NT2/D1 (cell line): ENCODE measurements around the gene PLCH1.

Experiments
- DNase-seq: peaks from one replicate; pipeline ENCODE4 v3.0.0-alpha.2; 2011; ENCODE audit warnings: low read depth, low spot score
- H3K27me3 ChIP-seq: 2 replicates; pipeline ENCODE4 v1.6.0; 2011; ENCODE audit warnings: mild to moderate bottlenecking; ENCODE audit not compliant: insufficient read length, insufficient read depth
- H3K36me3 ChIP-seq: 2 replicates; pipeline ENCODE4 v1.6.1; 2011; ENCODE audit warnings: mild to moderate bottlenecking, low read length, mixed read lengths; ENCODE audit not compliant: insufficient read depth, insufficient read length
- H3K4me1 ChIP-seq: 2 replicates; pipeline ENCODE4 v1.5.1; 2011; ENCODE audit not compliant: insufficient read depth, insufficient read length
- H3K4me3 ChIP-seq: 2 replicates; pipeline ENCODE4 v1.5.1; 2011; ENCODE audit warnings: low read depth; ENCODE audit not compliant: insufficient read length
- H3K9ac ChIP-seq: 2 replicates; pipeline ENCODE4 v1.6.0; 2011; ENCODE audit warnings: low read depth; ENCODE audit not compliant: insufficient read length
- H3K9me3 ChIP-seq: 2 replicates; pipeline ENCODE4 v1.5.1; 2011; ENCODE audit warnings: mild to moderate bottlenecking, low read length; ENCODE audit not compliant: insufficient read depth
- SUZ12 ChIP-seq: IDR thresholded peaks from 2 replicates; pipeline ENCODE4 v1.6.1; 2011; ENCODE audit not compliant: insufficient read length, insufficient read depth; ENCODE audit errors: extremely low read depth
- YY1 ChIP-seq: IDR thresholded peaks from 2 replicates; pipeline ENCODE4 v1.6.1; 2011; ENCODE audit not compliant: insufficient read length, insufficient read depth
- ZNF274 ChIP-seq: IDR thresholded peaks from 2 replicates; pipeline ENCODE4 v1.6.1; 2011; ENCODE audit warnings: mild to moderate bottlenecking, low read depth, low read length

Gene PLCH1

GRCh38 chr3:155608228-155608920, 136.5 kb downstream of the PLCH1 start:
- no peak overlapping the region for H3K4me3 ChIP-seq
- no peak overlapping the region for H3K9ac ChIP-seq
- no peak for DNase-seq
- no peaks in the 10 kb centered on the region for H3K4me1 ChIP-seq
- no peaks in the 10 kb centered on the region for H3K36me3 ChIP-seq
- H3K9me3 ChIP-seq, result peaks cover 6% of the 10 kb centered on the region; the same call in 1 of the 2 replicates
- TF ChIP-seq YY1 (peak; percentile 39), SUZ12 (no peak), ZNF274 (no peak)
- no peaks in the 10 kb centered on the region for H3K27me3 ChIP-seq

- H3K9me3 ChIP-seq, result peaks cover 6% of the 10 kb centered on the region; the same call in 1 of the 2 replicates
- no peak for DNase-seq
- no peak overlapping the region for H3K9ac ChIP-seq
- no peaks in the 10 kb centered on the region for H3K27me3 ChIP-seq
- H3K4me1 ChIP-seq, result no peaks in the 10 kb centered on the region
- H3K4me3 ChIP-seq, result no peak overlapping the region
- TF ChIP-seq YY1, result no peak
- no peak for TF ChIP-seq ZNF274
- no peak for TF ChIP-seq SUZ12
- no peaks in the 10 kb centered on the region for H3K36me3 ChIP-seq
These were observed 137.1 kb downstream of the PLCH1 start for GRCh38 chr3:155607761-155608160.

GRCh38 chr3:155605571-155605970, 139.3 kb downstream of the PLCH1 start:
- no peak overlapping the region for H3K4me3 ChIP-seq
- no peaks in the 10 kb centered on the region for H3K27me3 ChIP-seq
- no peak for DNase-seq
- no peak overlapping the region for H3K9ac ChIP-seq
- H3K4me1 ChIP-seq, result no peaks in the 10 kb centered on the region
- TF ChIP-seq YY1 (no peak), SUZ12 (no peak), ZNF274 (no peak)
- H3K9me3 ChIP-seq, result peaks cover 6% of the 10 kb centered on the region; the same call in 1 of the 2 replicates
- H3K36me3 ChIP-seq, result no peaks in the 10 kb centered on the region

DNA sequence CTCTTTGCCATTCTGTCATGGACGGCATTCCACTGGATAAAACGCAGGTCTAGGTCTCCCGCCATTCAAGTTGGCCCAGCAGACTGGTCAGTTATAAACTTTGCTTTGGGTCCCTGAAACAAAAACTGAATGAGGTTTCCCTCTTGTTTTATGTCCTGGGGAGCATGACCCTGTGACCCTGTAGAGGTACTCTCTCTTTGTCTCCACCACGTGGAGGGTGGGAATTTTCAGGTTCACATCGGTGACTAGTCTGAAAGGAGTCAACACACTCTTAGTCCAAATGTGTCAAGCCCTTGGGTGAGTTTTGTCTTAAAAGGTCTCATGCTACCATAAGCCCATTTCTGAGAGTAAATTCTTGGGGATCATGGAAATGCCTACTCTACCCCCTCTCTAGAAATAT, 139.9 kb downstream of the PLCH1 start:
- Histone ChIP-seq H3K36me3 (no peaks in the 10 kb centered on the region), H3K4me1 (no peaks in the 10 kb centered on the region), H3K9me3 (peaks cover 6% of the 10 kb centered on the region; the same call in 1 of the 2 replicates), H3K4me3 (no peak overlapping the region), H3K27me3 (no peaks in the 10 kb centered on the region), H3K9ac (no peak overlapping the region)
- no peak for TF ChIP-seq SUZ12
- TF ChIP-seq YY1, result no peak
- TF ChIP-seq ZNF274, result no peak
- no peak for DNase-seq

DNA sequence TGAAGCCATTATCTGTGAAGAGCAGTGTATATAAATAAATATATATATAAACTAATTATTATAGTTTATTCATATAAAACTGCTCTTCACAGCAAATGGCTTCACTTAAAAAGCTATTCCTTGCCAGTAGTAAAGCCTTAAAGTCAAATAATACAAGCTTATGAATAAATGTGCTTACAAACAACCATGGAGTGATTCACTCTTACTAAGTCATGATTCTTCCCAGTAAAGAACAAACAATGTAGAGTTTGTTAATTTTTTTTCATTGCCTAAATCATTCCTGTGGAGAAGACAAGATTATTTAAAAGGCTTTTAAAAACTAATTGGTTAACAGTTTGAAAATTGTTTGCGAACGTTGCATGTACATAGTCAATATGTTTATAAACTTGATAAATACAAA, 140.7 kb downstream of the PLCH1 start:
- DNase-seq, result no peak
- no peak overlapping the region for H3K9ac ChIP-seq
- H3K27me3 ChIP-seq, result no peaks in the 10 kb centered on the region
- no peaks in the 10 kb centered on the region for H3K36me3 ChIP-seq
- TF ChIP-seq SUZ12 (no peak), ZNF274 (no peak), YY1 (no peak)
- H3K9me3 ChIP-seq, result no peaks in the 10 kb centered on the region
- H3K4me1 ChIP-seq, result no peaks in the 10 kb centered on the region
- H3K4me3 ChIP-seq, result no peak overlapping the region

- Histone ChIP-seq H3K9ac (no peak overlapping the region), H3K4me1 (no peaks in the 10 kb centered on the region), H3K4me3 (no peak overlapping the region), H3K36me3 (no peaks in the 10 kb centered on the region), H3K27me3 (no peaks in the 10 kb centered on the region), H3K9me3 (no peaks in the 10 kb centered on the region)
- TF ChIP-seq SUZ12 (no peak), YY1 (no peak), ZNF274 (no peak)
- DNase-seq, result no peak
These were observed 141.6 kb downstream of the PLCH1 start for GRCh38 chr3:155603302-155603701.

DNA sequence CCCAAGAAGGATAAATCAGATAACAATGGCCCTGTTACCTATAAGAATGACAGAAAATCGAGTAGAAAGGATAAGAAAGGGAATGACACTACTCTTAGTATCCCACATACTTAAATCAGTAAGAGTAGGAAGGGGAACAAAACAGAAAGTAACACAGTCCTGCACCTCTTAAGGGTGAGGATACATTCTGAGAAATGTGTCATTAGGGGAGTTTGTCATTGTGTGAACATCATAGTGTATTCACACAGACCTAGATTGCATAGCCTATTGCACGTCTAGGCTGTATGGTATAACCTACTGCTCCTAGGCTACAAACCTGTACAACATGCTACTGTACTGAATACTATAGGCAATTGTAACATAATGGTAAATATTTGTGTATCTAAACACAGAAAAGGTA, 142.6 kb downstream of the PLCH1 start:
- Histone ChIP-seq H3K4me3 (no peak overlapping the region), H3K4me1 (no peaks in the 10 kb centered on the region), H3K9me3 (no peaks in the 10 kb centered on the region), H3K9ac (no peak overlapping the region), H3K36me3 (no peaks in the 10 kb centered on the region), H3K27me3 (no peaks in the 10 kb centered on the region)
- no peak for TF ChIP-seq YY1
- TF ChIP-seq ZNF274, result no peak
- TF ChIP-seq SUZ12, result no peak
- no peak for DNase-seq
